Endothelial cell of umbilical vein (primary cell): ENCODE measurements around the gene CENPP. TPM values are rescaled to one million over a fixed set of nuclear protein-coding genes. Genes with fewer than 3 reads are reported as not detected.

ENCODE experiments used
- BruUV-seq: library from RNA; stranded (reverse); fragments of 400-500 nt; replicated peaks from 2 replicates; lab custom pipeline; 2021; lab: Mats Ljungman, UMichigan
- CTCF ChIA-PET: fragments of 300-600, 350-600 bp; sonication (Branson Sonifier 250); formaldehyde crosslinking; loops from one replicate; lab custom pipeline; 2021; ENCODE audit warnings: antibody characterized with exemption, inconsistent platforms; lab: Charles Lee
- POLR2A ChIA-PET: fragments of 300-600, 350-600 bp; sonication (Branson Sonifier 250); formaldehyde crosslinking; loops from one replicate; lab custom pipeline; 2021; ENCODE audit warnings: antibody characterized with exemption, inconsistent platforms; lab: Charles Lee
- DNase-seq: peaks from one replicate; pipeline ENCODE4 v3.0.0-alpha.2; 2011; ENCODE audit warnings: low read depth, low spot score
- FAIRE-seq: peaks from 2 replicates; lab custom pipeline; 2011; peaks lifted over from hg19 to GRCh38; lab: Jason Lieb, UNC
- H2AFZ ChIP-seq: 2 replicates; pipeline ENCODE4 v1.6.0; 2012; ENCODE audit warnings: low read depth, low read length, control low read depth, inconsistent platforms
- H3K27ac ChIP-seq: 2 replicates; pipeline ENCODE4 v1.5.1; 2011; ENCODE audit warnings: low read depth, mild to moderate bottlenecking, control low read depth, low read length, moderate library complexity; ENCODE audit not compliant: insufficient read depth
- H3K27me3 ChIP-seq, 2 experiments: 2 replicates each; pipeline versions ENCODE4 v1.6.0 to v1.6.1; 2011; ENCODE audit warnings: low read length in 2 of 2, mixed read lengths in 1 of 2; ENCODE audit not compliant: control insufficient read depth in 2 of 2, insufficient read depth in 2 of 2
- H3K36me3 ChIP-seq, 2 experiments: 2 replicates in 1 of 2; 3 replicates in 1 of 2; pipeline ENCODE4 v1.5.1; 2011; ENCODE audit warnings: low read length in 2 of 2, mild to moderate bottlenecking in 1 of 2, moderate library complexity in 1 of 2; ENCODE audit not compliant: control insufficient read depth in 2 of 2, insufficient read depth in 2 of 2; ENCODE audit errors: extremely low read depth in 1 of 2
- H3K4me1 ChIP-seq: 3 replicates; pipeline ENCODE4 v1.5.1; 2011; ENCODE audit warnings: mild to moderate bottlenecking, low read length; ENCODE audit not compliant: control insufficient read depth, insufficient read depth; ENCODE audit errors: extremely low read depth
- H3K4me2 ChIP-seq: 2 replicates; pipeline ENCODE4 v1.6.1; 2011; ENCODE audit warnings: low read length, control low read depth, mixed read lengths; ENCODE audit not compliant: insufficient read depth
- H3K4me3 ChIP-seq, 3 experiments: fragments of 200-600 bp in 1 of 3; sonication (generic), shearing (Covaris generic) in 1 of 3; replicated peaks in 1 of 3; 2 replicates each; pipeline ENCODE4 v1.5.1; 2011 to 2016; ENCODE audit warnings: control low read depth in 3 of 3, low read length in 3 of 3, mild to moderate bottlenecking in 2 of 3, inconsistent platforms in 1 of 3, low read depth in 1 of 3, moderate library complexity in 1 of 3; ENCODE audit not compliant: insufficient read depth in 1 of 3
- H3K79me2 ChIP-seq: 2 replicates; pipeline ENCODE4 v1.6.0; 2012; ENCODE audit warnings: low read length, inconsistent platforms; ENCODE audit not compliant: control insufficient read depth, insufficient read depth
- H3K9ac ChIP-seq: replicated peaks from 2 replicates; pipeline ENCODE3; 2011; ENCODE audit warnings: low read length, control low read depth; ENCODE audit not compliant: insufficient read depth; ENCODE audit errors: extremely low read depth
- H3K9me1 ChIP-seq: replicated peaks from 3 replicates; pipeline ENCODE4 v1.6.0; 2011; ENCODE audit warnings: mild to moderate bottlenecking, low read length; ENCODE audit not compliant: control insufficient read depth, insufficient read depth; ENCODE audit errors: extremely low read depth
- H3K9me3 ChIP-seq: replicated peaks from 2 replicates; pipeline ENCODE4 v1.5.1; 2012; ENCODE audit warnings: low read length, inconsistent platforms; ENCODE audit not compliant: control insufficient read depth, insufficient read depth
- H4K20me1 ChIP-seq: replicated peaks from 2 replicates; pipeline ENCODE3; 2011; ENCODE audit warnings: mild to moderate bottlenecking, low read length; ENCODE audit not compliant: control insufficient read depth, insufficient read depth; ENCODE audit errors: extremely low read depth
- EZH2 ChIP-seq: IDR thresholded peaks from 2 replicates; pipeline ENCODE4 v1.6.1; 2012; ENCODE audit warnings: borderline replicate concordance, low read depth, mild to moderate bottlenecking, moderate library complexity, low read length, inconsistent platforms; ENCODE audit not compliant: severe bottlenecking
- FOS ChIP-seq: IDR thresholded peaks from 2 replicates; pipeline ENCODE4 v1.6.1; 2011; ENCODE audit warnings: mild to moderate bottlenecking, low read length, moderate library complexity, borderline replicate concordance; ENCODE audit not compliant: insufficient read depth
- GATA2 ChIP-seq: IDR thresholded peaks from 2 replicates; pipeline ENCODE4 v1.7.0; 2011; ENCODE audit warnings: low read depth, mild to moderate bottlenecking, moderate library complexity, mixed read lengths, low read length; ENCODE audit not compliant: insufficient read length, insufficient read depth
- JUN ChIP-seq: IDR thresholded peaks from 2 replicates; pipeline ENCODE4 v1.6.1; 2011; ENCODE audit warnings: borderline replicate concordance, low read depth; ENCODE audit not compliant: insufficient read length, insufficient read depth
- MAX ChIP-seq: IDR thresholded peaks from 2 replicates; pipeline ENCODE4 v1.6.1; 2011; ENCODE audit not compliant: insufficient read depth, insufficient read length
- POLR2A ChIP-seq: IDR thresholded peaks from 2 replicates; pipeline ENCODE4 v1.6.1; 2012; ENCODE audit warnings: low read depth, mild to moderate bottlenecking, control low read depth, low read length
- POLR2AphosphoS5 ChIP-seq: IDR thresholded peaks from 2 replicates; pipeline ENCODE4 v1.6.1; 2012; ENCODE audit warnings: low read depth, mild to moderate bottlenecking, control low read depth, low read length, moderate library complexity; ENCODE audit not compliant: insufficient read depth
- dilution Hi-C: fragments of 300-500 bp; cut with MboI; formaldehyde crosslinking; loops from one replicate; pipeline ENCODE4 v1.15.0; 2019; ENCODE audit warnings: low sequenced_read_pairs; ENCODE audit not compliant: extremely low pct_ligation_motif_present
- intact Hi-C: fragments of 100-400 bp; cut with micrococcal nuclease; formaldehyde crosslinking; loops from one replicate; pipeline ENCODE4 v1.10.0; 2022
- polyA plus RNA-seq, 4 experiments: library from polyadenylated mRNA; depleted of rRNA in 3 of 4; stranded (reverse) in 3 of 4; unstranded in 1 of 4; fragments of >200 nt; gene quantifications; 2 replicates each; pipeline versions ENCODE4 v1.2.1 to v1.2.3, GENCODE V29; 2011 to 2012; ENCODE audit warnings: missing spikeins in 1 of 4
- total RNA-seq: library from RNA; stranded (reverse); gene quantifications from 2 replicates; pipeline ENCODE4 v1.2.3, GENCODE V29; 2021

Gene CENPP
- total and polyA plus RNA-seq, 2 donors (not counting 3 experiments of a cell fraction or from before 2014, with no cell fraction given) = 1.2 to 12.0 TPM

GRCh38 chr9:92496396-92497176 is 170.8 kb downstream of the CENPP start:
- POLR2A ChIA-PET = interaction anchor here (0.6 kb wide), 1 partner anchor 33 kb away, joined by 4 read pairs; no protein-coding TSS in a partner anchor
- no peak overlapping the region for H2AFZ ChIP-seq
- no peaks in the 10 kb centered on the region for H3K9me3 ChIP-seq
- no peaks in the 10 kb centered on the region for H3K79me2 ChIP-seq
- H3K9ac ChIP-seq = no peak overlapping the region
- DNase-seq (no peak), FAIRE-seq (no peak)
- CTCF ChIA-PET = interaction anchor here (1.2 kb wide), 1 partner anchor 168 kb away, joined by 3 read pairs; no protein-coding TSS in a partner anchor
- H3K4me3 ChIP-seq = no peak overlapping the region
- BruUV-seq = no TSS peak
- H3K9me1 ChIP-seq = no peaks in the 10 kb centered on the region
- no peaks in the 10 kb centered on the region for H3K4me1 ChIP-seq
- H3K27ac ChIP-seq = no peak overlapping the region
- H3K27me3 ChIP-seq = no peaks in the 10 kb centered on the region
- H3K4me2 ChIP-seq = no peak overlapping the region
- intact Hi-C loops = no loop called here
- H4K20me1 ChIP-seq = no peaks in the 10 kb centered on the region
- TF ChIP-seq POLR2AphosphoS5 = no peak
- TF ChIP-seq GATA2 = no peak
- TF ChIP-seq MAX = no peak
- TF ChIP-seq JUN = no peak
- no peak for TF ChIP-seq POLR2A
- no peak for TF ChIP-seq EZH2
- TF ChIP-seq FOS = no peak
- dilution Hi-C loops = no loop called here
- H3K36me3 ChIP-seq = no peaks in the 10 kb centered on the region
